HG03095 (cell line): Measurements from ENCODE around the gene ABTB2.

Experiments
- ATAC-seq: cut with Tn5 transposase; IDR thresholded peaks from one replicate; pipeline ENCODE4 v1.9.1; 2021; ENCODE audit warnings: moderate library complexity; ENCODE audit not compliant: unreplicated experiment

The ABTB2 gene

DNA sequence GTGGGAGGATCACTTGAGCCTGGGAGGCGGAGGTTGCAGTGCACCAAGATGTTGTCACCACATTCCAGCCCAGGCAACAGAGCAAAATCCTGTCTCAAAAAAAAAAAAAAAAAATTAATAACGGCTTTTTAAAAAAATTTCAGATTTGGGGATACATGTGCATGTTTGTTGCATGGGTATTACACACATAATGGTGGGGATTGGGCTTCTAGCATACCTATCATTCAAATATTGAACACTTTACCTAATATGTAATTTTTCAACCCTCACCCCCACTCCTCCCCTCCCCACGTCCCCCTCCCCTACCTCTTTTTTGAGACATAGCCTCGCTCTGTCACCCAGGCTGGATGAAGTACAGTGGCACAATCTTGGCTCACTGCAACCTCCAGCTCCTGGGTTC lies 40.1 kb downstream of the ABTB2 start:
- no peak for ATAC-seq

DNA sequence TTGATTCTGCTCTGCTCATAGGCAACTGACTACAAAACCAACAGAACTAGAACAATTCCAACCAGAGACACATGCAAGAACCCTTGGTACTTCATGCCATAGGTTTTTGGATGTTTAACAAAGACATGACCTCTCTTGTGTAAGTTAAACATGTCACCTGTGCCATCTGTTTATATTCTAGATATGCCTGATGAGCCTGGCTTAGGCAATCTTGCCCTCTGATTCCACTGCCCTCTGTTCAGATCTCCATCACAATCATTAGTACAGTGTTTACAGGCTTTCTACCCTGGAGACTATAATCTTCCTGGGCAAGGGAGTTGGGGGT lies 40.8 kb downstream of the ABTB2 start:
- ATAC-seq, result no peak

DNA sequence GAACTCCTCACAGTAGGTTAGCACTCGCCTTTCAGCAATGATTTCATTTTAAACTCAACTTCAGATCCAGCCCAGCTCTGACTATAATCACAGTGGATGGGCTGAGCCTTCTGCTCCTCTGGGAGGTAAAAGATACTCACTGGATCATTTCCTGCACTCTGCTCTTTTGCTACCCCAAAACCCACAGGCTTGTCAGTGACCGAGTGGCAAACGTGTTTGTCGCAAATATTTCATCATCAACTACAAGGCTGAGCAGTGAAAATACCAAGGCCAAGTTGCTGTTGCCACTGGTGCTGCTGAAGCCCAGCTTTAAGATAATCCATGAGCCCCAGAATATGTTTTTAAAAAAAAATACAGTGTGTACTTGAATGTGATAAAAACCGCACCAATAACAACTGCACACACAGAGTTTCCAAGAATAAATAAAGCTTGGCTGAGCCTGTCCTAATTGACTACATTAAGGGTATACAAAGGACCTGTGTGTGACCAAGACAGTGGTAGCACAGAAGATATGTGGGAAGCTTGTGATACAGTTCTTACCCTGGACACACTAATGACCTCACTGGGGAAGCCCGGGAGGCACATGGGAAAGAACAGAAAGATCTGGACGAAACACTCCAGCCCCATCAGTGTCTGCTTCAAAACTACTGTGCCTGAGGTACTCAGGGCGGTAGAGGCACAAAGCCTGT lies 41.3 kb downstream of the ABTB2 start:
- no peak for ATAC-seq

DNA sequence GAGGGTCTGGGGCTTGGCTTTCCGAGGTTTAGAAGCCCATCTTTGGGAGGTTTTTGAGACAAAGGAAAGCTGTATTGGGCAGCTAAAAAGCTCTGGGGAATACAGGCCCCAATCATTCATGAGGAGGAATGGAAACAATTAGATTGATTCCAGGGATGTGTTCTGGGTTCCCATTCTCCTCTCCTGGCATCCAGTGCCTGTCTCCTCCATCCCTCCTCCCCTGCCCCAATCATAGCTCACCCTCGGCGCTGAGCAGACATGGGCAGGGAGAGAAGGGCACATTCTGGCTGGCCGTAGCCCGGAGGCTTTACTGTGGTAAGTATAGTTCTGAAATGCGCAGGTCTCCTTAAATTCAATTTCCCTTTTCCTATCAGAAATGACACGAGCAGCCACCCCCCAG lies 42.4 kb downstream of the ABTB2 start:
- ATAC-seq, result no peak

DNA sequence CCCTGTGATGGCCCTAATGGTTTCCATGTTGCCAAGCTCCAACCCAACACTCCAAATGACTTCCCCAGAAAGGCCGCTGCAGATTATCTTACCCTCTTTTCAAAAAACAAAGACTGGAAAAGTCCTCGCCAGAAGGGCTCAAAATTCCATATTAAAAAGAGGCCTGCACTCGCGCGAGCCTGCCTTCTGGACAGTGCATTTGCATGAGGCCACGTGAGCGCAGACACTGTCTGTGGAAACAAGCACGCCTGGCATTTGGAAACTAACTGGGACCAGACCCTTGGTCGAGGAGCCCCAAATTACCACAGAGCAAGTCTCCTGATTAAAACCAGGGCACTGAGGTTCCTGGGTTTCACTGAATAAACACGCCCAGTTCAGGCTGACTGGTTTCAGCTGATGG lies 42.9 kb downstream of the ABTB2 start:
- ATAC-seq, result no peak

DNA sequence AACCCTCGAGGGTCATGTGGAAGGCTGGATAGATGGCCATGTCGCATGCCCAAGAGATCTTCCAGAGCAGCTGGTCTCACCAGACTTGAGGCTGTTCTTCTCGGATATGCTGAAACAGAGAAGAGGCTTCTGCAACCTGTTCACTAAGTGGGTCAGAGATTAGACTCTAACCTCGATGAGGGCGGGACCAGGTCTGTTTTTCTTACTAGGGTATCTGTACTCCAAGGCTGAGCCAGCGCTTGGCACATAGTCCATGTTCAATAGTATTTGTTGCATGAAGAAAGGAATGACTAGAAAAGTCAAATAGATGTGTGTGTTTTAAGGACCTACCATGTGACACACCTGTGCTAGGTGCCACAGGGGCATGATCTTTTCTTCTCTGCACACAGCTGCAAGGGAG lies 43.6 kb downstream of the ABTB2 start:
- no peak for ATAC-seq

DNA sequence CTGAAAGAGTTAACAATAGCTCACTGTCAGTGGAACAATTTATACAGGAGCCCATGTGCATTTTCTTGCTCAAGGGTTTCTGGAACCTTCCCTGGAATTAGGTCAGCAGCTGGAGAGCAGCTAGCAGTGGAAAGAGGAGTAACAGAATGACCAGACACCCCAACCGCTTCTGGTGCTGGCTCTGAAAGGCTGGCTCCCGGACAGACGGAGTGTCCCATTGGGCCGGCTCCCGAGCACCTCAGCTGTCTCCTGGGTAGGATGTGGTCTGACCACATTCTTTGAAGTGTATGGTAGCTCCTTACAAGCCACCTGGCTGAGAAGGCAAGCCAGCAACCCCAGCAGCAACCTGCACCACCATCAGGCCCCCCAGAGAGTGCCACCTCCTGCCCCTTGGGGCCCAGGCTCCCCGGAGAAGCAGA lies 44.7 kb downstream of the ABTB2 start:
- peak; percentile 79 for ATAC-seq

DNA sequence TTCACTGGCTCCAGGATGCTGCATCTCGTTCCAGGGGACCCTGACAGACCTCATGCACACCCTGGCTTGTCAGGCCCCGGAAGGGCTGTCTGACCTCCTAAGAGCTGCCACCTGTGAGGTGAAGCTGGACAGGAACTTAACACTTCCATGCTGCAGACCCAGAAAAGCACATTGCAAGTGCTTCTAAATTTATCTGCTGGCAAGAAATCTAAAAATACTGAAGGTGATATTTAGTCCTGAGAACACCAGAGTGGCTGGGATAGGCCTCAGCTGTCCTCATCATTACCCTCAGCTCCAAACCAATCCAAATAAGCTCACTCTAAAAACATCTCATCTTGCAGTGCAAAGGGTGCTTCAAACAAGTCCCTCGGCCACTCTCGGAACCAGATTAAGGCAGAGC lies 46.7 kb downstream of the ABTB2 start:
- no peak for ATAC-seq

DNA sequence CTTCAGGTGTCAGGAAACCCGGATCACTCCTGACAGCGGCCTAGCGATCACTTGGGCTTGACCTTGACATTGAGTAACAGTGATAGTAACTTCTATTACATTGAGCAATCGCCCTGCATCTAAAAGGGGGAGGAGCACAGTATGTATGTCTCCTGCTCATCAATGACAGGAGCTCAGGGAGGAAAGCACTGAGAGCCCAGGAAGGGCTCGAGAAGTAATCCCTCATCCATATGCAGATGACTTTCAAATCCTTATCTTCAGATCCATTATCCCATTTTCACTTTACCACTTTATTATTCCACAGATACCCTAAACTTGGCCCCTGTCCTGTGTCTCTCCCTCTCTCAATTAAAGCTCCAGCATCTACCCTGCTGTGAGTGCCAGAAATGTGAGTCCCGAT lies 47.8 kb downstream of the ABTB2 start:
- ATAC-seq, result no peak

DNA sequence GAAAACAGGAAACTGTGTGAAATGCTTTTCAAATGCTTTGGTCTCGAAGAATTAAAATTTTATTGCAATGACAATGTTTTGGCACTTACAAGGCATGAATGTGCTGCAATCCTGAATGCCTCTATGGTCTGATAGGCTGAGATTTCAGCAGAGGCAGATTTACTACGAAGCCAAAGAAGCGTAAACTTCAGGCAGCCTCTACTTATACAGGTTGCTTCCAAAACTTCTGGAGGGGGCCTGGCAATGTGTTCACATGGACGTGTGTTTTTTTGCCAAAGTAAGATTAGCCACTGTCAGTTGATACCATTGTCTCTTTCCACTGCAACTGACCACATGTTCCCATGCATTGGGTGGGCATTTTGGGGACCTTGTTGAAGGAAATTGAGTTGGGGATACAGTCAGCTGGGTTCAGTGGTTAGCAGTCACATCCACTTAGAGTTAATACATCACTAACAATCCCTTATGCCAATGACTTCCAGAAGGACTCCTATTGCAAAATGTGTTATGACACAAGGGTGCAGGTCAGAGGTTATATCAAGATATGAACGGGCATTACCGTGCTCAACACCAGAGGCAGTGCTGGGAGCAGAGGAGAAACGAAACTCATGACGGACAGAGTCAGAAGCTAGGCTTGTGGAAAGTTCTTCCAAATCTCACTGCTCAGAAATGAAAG lies 48.8 kb downstream of the ABTB2 start:
- no peak for ATAC-seq

DNA sequence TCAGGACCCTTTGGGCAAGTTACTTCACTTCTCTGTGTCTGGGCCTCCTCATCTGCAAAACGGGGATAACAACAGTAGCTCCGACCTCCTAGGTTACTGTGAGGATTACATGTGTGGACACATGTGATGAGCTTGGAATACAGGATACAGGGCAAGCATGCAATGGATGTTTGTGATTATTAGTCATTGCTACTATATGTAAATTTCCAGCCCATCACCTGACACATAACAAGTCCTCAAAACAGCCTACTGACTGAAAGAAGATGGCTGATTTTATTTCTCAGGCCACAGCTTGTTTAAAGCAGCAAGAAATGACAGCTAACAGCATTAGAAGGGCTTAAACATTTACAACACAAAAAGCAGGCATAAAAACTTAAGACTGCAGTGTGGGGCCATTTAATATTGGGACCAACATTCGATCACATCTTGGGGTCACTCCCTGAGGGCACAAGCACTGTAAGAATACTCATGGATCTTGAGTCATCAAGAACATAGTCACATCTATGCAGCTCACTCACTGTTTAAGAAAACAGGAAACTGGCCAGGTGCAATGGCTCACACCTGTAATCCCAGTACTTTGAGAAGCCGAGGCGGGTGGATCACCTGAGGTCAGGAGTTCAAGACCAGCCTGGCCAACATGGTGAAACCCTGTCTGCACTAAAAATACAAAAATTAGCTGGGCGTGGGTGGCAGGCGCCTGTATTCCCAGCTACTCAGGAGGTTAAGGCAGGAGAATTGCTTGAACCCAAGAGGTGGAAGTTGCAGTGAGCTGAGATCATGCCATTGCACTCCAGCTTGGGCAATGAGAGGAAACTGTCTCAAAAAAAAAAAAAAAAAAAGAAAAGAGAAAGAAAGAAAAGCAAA lies 49.5 kb downstream of the ABTB2 start:
- ATAC-seq, result no peak

DNA sequence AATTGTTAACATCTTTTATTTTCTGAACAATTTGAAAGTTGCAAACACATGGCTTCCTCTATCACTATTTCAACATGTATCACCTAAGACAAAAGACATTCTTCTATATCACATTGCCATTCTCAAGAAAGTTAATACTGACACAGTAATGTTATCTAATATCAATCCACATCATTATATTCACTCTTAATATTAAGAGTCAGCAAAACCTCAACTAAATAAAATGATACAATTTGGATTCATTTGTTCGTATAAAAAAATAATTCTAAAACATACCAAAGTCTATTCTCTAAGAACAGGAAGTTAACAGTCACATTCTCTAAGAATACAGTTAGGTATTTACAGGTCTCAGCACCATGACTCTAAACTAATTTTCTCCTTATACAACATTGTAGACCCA lies 52.0 kb downstream of the ABTB2 start:
- ATAC-seq, result no peak

DNA sequence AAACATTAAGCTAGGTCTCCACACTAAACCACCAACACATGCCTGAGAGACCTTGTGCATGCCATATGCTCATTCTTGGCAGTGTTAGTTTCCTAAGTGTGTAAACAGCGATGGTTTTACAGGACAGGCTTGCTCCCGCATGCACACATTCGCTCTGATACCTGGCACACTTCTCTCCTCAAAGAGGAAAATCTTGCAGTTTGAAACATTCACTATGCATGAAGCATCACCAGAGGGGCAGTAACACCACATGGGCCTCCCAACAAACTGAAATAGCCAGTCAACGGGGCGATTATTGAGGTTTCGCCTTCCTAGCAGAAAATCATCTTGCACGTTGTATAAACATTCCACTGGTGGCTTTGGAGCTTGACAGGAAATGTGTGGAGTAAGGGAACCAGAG lies 52.6 kb downstream of the ABTB2 start:
- no peak for ATAC-seq

DNA sequence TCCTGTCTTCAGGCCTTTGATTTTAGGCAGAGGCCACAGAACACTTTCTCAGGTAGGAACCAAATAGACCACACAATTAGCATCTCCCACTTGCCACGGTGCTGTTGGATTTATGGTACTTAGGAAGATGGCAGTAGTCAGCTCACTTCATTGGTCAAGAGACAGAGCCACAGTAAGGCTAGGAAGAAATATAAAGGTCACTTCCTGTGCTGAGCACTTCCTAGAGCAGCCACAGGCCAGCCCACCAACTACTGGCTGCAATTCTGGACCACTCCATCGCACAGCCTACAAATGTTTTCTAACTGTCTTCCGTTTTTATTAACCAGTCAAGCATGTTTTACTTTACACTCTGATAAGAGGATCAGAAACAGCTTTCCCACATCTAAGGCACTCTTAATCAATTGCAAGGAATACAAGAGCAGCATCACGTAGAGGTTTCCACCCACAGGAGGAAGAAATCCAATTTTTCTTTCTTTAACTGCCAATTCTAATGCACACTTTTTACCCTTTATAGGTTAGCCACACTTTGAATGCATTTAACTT lies 54.7 kb downstream of the ABTB2 start:
- ATAC-seq, result peak; percentile 21

DNA sequence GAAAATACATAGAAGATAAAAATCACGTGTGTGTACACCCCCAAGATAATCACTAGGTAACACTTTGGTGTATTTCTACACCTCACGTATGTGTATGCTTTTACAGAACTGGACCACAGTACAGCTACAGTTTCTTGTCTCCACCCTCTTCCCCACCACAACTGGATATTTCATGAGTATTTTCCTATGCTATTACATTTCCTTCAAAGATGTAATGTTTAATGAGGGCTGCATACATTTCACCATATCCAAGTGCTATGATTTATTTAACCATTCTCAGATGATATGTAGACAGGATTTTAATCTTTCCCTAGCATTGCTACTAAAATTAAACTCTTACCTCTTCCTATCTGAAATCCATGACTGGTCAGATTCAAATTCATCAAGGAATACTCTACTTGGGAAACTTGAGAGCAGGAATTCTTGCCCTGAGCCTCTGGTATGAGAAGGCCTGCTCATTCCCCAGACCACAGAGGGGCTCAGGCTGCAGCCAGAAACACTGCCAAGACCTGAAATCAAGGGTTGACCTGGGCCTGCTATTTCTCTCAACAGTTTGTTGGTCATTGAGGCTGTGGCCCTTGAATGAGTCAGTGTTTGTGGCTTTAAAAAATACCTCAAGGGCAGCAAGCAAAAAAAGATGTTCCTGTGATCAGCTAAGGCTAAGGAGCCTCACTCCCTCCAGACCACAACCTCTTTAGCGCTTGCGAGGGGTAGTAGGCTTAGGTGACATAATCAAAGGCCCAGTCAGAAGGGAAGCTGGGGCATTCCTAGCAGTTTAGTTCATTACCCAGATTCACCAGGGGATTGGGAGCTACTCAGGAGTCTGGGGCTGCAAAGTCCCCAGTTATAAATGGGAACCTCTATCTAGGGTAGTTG lies 55.5 kb downstream of the ABTB2 start:
- ATAC-seq, result peak; percentile 74

DNA sequence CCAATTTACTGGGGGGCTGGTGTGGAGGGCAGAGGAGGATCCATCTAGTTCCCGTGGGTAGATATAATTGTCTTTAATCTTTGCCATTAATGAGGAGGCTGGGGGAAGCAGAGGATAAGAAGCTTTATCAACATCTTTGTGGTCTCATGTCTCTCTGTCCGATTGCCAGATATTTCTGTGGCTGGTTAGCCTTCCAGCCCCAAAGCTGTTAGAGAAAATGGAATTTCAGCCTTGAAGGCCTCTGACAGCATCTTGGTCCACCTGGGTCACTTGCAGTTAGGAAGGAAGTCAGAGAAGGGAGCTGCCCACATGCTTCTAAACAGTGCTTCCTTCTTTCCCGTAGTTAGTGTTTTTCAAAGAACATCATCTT lies 56.9 kb downstream of the ABTB2 start:
- ATAC-seq, result no peak

DNA sequence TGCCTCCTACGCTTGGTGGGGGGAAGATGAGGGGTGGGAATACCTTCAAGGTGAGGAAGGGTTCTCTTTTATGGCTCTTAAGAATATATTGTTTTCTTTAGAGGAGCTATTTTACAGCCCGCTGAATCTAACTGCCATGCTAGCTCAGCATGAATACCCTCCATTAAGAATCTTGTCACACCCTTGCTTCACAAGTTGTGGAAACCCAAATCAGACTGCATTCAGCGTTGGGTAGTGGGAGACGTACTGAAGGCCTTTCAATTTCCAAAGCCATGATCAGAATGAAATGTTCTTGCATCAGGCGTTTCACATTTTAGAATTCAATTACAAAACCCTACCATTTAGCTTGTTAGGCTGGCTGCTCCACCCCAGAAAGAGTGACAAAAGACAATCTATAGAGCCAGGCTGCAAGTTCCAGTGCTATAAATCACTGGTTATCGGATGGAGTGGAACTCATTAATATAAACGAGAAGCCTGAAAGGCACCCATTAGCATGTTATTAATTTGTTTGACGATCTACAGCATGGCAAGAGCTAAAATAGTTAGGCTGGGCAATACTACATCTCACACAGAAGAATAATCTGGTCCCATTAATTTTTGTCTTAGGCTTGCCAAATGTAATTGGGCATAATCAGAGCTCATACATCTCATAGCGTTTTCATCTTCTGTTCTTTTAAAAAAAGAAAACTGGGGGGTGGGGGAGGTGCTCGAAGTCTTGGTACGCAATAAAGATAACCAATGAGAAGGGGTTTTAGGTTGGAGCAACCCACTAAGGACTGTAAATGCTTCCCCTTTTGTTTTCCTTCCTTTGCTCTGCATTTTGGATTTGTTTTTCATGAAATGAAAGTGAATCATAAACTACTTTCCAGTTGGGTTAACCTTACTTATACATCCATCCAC lies 57.5 kb downstream of the ABTB2 start:
- no peak for ATAC-seq

DNA sequence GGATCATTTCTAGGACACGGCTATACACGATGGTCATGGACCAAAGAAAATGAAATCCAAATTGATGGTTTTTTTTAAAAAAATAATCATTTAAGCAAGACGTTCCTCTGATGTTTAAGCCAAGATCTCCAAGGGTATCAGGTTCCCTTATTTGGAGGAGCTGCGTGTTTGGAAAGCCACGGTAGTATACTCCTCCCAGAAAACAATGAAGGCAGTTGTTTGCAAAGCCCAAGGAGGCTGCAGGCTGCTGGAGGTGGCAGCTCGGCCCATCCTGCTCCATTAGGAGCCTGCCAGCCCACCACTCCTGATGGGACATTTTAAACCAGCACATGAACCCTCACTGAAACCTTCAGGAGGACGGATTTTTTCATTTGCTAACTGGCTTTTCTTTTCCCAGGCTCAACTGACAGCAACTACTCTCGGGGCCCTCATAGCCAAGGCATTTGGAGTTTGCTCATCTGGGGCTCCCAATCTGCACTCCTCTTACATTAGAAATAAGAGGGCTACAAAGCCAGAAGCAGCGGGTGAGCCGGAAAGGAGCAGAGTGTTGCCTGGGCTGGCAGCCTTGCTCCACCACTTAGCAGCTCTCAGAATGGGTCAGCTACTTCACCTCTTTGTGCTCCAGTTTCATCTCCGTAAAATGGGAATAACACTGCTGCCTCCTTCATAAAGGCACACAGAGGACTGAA lies 58.4 kb downstream of the ABTB2 start:
- no peak for ATAC-seq

DNA sequence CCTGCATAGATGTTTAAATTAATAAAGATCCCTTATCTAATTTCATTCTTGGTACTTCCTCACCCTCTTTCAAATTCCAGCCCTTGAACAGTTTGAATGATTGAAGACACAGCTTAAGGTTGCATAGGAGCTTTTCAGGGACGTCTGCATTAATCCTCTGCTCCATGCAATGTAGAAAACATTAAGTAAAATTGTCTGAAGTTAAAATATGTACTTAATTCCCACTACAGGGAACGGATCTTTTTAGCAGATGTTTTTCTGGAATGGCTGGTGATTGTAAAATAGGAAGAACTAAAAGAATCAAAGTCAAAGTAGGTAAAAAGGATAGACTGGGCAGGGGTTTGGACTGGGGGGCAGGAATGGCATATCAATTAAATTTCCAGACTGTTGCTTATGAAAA lies 58.9 kb downstream of the ABTB2 start:
- no peak for ATAC-seq
